Measurements from ENCODE around the gene UBE3C. TPM values are rescaled to one million over a fixed set of nuclear protein-coding genes. Genes with fewer than 3 reads are reported as not detected.
A peak's percentile ranks its signal among the peaks of the same experiment; 100 is the strongest.
"Not testable (repeated sequence)": the region's sequence is repeated elsewhere in the genome, so short reads cannot be mapped to it uniquely, and the experiment has no call there.

UBE3C gene
- total RNA-seq, 1 donor from 2014 or later, result 95.4 TPM

- Mint-ChIP-seq H3K27me3 (no peaks in the 10 kb centered on the region), H3K4me3 (no peak overlapping the region), H3K9me3 (no peaks in the 10 kb centered on the region), H3K27ac (no peak overlapping the region), H3K4me1 (peaks cover 7% of the 10 kb centered on the region), H3K36me3 (ENCODE audit: low read depth) (peaks cover 36% of the 10 kb centered on the region)
- intact Hi-C loops (cut with micrococcal nuclease), result loop anchor here (5.0 kb wide), 1 partner anchor 37 kb away; no protein-coding TSS in a partner anchor
- no peak for DNase-seq
Measured at GRCh38 chr7:157269341-157270059, 130.8 kb downstream of the UBE3C start.

DNA sequence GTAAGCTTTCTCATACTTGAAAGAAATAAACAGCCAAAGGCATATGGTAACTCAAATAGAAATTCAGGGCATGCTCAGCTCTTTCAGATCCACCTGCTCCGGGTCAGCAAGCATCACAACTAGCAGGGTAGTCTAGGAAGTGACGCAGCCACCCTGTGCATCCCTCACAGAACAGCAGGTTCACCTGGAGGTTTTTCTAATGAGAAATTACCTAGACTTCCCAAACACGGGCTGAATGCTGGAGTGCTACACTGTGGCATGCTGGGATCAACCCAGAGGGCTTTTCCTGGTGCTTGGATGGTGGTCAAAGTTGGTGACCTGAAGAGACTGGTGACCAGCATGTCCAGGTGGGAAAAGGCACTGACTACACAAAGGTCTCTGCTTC is 131.3 kb downstream of the UBE3C start:
- Mint-ChIP-seq H3K36me3 (ENCODE audit: low read depth) (peaks cover 34% of the 10 kb centered on the region), H3K4me3 (no peak overlapping the region), H3K4me1 (peaks cover 7% of the 10 kb centered on the region), H3K27me3 (no peaks in the 10 kb centered on the region), H3K27ac (no peak overlapping the region), H3K9me3 (no peaks in the 10 kb centered on the region)
- DNase-seq, result no peak
- intact Hi-C loops (cut with micrococcal nuclease), result no loop called here

DNA sequence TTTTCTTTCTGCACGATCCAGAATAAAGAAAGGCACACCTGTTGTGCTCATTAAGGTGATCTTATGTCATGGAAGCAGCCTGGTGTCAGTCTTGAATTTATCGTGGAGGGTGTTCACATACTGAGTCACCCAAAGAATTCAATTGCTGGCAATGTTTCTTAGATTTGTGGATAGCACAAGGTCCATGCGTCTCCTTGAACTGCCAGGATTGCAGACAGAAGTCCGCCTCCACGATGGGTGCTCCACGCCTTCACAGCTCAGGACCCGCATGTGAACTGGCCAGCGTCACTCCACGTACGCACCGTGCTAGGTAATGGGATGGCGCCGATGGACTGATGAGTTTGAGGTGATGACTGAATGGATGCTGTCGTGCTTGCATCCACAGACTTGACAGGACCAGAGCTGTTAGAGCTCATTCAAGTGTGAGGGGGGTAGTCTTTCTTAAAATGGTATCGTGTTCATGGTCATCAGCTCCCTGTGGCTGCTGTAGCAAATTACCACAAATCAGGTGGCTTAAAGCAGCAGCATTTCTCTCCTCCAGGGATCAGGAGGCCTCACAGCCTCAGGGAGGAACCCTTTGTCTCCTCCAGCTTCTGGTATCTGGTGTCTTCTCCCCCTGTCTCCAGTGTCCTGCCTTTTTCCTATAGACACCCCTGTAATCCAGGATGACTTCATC is 132.7 kb downstream of the UBE3C start:
- H3K4me3 Mint-ChIP-seq, result no peak overlapping the region
- peaks cover 26% of the 10 kb centered on the region for H3K36me3 Mint-ChIP-seq (ENCODE audit: low read depth)
- peak overlapping the region; percentile 0 for H3K27ac Mint-ChIP-seq
- intact Hi-C loops (cut with micrococcal nuclease), result no loop called here
- peaks cover 10% of the 10 kb centered on the region for H3K4me1 Mint-ChIP-seq
- no peaks in the 10 kb centered on the region for H3K27me3 Mint-ChIP-seq
- DNase-seq, result no peak
- H3K9me3 Mint-ChIP-seq, result no peaks in the 10 kb centered on the region

GRCh38 chr7:157271991-157272324 is 133.2 kb downstream of the UBE3C start:
- Mint-ChIP-seq H3K4me1 (peaks cover 14% of the 10 kb centered on the region), H3K9me3 (no peaks in the 10 kb centered on the region), H3K4me3 (no peak overlapping the region), H3K27ac (peak overlapping the region; percentile 0), H3K27me3 (no peaks in the 10 kb centered on the region), H3K36me3 (ENCODE audit: low read depth) (peaks cover 26% of the 10 kb centered on the region)
- intact Hi-C loops (cut with micrococcal nuclease), result no loop called here
- DNase-seq, result no peak

DNA sequence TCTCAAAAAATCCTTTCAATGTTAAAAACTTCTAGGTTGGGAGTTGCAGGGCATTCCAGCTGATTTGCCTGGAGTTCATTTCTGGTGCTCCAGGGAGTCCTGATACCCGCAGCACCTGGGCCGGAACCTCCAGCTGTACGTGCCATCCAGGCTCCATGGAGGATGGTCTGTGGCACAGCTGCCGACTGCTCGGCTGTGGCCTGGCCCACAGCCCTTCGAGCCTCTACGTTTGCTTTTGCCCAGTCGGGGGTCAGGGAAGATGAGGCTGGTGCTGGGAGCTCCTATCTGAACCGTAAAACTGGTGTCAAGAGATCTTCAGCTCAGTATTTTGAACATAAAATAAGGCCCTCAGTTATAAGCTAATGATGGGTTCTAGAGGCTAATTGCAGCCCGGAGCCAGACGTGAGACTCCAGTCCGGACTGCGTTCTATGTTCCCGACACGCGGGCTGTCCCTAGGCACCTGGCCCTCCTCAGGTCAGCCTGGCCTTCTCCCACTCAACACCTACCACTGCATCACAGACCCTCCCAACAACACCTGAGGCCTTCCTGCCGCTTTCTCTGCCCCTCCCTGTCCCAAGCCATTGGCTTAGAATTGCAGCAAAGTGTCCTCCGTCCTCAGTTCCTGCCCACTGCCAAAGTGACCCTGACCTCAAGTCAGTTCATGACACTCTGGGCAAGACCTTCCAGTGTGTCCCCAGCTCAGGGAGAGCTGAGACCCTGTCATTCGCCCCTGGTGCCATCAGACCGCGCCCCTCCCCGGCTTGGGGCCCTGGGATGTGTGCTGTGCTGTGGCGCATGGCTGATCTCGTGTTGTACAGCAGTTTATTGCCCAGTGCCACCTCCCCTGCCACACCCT is 133.9 kb downstream of the UBE3C start:
- peaks cover 17% of the 10 kb centered on the region for H3K4me1 Mint-ChIP-seq
- peaks cover 26% of the 10 kb centered on the region for H3K36me3 Mint-ChIP-seq (ENCODE audit: low read depth)
- intact Hi-C loops (cut with micrococcal nuclease), result no loop called here
- no peaks in the 10 kb centered on the region for H3K9me3 Mint-ChIP-seq
- no peak overlapping the region for H3K4me3 Mint-ChIP-seq
- DNase-seq, result no peak
- no peaks in the 10 kb centered on the region for H3K27me3 Mint-ChIP-seq
- no peak overlapping the region for H3K27ac Mint-ChIP-seq

- Mint-ChIP-seq H3K36me3 (ENCODE audit: low read depth) (peaks cover 19% of the 10 kb centered on the region), H3K9me3 (no peaks in the 10 kb centered on the region), H3K4me3 (no peak overlapping the region), H3K27me3 (peaks cover 2% of the 10 kb centered on the region), H3K4me1 (peaks cover 20% of the 10 kb centered on the region), H3K27ac (no peak overlapping the region)
- peak; percentile 87 for DNase-seq
- intact Hi-C loops (cut with micrococcal nuclease), result no loop called here
Measured at GRCh38 chr7:157273208-157274093, 134.7 kb downstream of the UBE3C start.

DNA sequence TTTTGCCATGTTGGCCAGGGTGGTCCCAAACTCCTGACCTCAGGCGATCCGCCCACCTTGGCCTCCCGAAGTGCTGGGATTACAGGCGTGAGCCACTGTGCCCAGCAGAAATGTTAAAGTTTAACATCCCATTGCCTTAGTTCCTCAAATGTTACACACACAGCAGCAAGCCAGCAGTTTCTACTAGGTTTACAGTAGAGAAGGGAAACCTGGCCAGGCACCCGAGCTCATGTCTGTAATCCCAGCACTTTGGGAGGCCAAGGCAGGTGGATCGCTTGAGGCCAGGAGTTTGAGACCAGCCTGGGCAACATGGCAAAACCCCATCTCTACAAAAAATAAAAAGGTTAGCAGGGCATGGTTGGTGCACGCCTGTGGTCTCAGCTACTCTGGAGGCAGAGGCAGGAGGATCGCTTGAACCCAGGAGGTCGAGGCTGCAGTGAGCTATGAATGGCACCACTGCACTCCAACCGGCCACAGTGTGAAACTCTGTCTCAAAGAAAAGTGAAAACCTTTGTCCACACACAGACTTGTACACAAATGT is 135.4 kb downstream of the UBE3C start:
- intact Hi-C loops (cut with micrococcal nuclease); H3K4me3 Mint-ChIP-seq; H3K27ac Mint-ChIP-seq; H3K9me3 Mint-ChIP-seq; DNase-seq; H3K27me3 Mint-ChIP-seq: not testable (repeated sequence)
- Mint-ChIP-seq H3K4me1 (peaks cover 20% of the 10 kb centered on the region), H3K36me3 (ENCODE audit: low read depth) (peaks cover 15% of the 10 kb centered on the region)

DNA sequence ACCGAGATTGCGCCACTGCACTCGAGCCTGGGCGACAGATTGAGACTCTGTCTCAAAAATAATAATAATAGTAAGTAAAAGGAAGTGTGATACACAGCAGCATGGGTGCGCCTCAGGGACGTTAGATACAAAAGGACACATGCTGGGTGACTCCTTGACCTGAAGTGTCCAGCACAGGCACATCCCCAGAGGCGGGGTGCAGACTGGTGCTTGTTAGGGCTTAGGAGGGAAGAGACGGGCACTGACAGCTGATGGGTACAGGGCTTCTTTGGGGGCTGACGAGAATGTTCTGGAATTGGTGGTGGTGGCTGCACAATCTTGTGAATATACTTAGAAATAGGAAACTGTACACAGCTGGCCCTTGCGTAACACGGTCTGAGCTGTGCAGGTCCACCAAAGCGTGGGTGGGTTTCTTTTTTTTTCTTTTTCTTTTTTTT is 136.3 kb downstream of the UBE3C start:
- H3K4me1 Mint-ChIP-seq, result peaks cover 20% of the 10 kb centered on the region
- H3K27me3 Mint-ChIP-seq, result peaks cover 2% of the 10 kb centered on the region
- no peak overlapping the region for H3K27ac Mint-ChIP-seq
- H3K4me3 Mint-ChIP-seq, result no peak overlapping the region
- no peak for DNase-seq
- H3K36me3 Mint-ChIP-seq (ENCODE audit: low read depth), result peaks cover 8% of the 10 kb centered on the region
- intact Hi-C loops (cut with micrococcal nuclease), result no loop called here
- H3K9me3 Mint-ChIP-seq, result no peaks in the 10 kb centered on the region

DNA sequence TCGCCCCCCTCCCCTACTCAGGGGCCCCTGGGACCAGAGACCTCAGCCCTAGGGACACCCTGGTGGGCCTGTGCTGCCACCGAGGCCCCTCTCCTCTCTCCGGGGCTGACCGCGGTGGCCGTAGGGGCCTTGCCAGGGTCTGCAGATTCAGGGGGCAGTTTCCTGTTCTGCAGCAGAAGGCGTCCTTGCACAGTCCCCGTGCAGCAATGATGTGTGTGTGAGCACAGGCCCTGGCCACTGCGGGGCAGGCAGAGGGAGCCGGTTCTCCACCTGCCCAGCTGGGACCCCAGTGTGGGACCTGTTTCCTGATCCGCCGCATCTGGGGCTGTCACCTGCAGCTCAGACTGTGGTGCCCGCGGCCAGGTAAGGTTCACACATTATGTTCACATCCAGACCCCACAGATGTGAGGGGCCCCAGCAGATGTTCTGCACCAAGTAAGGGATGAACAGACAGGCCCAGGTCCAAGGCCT is 137.4 kb downstream of the UBE3C start:
- Mint-ChIP-seq H3K27ac (peak overlapping the region; percentile 67), H3K36me3 (ENCODE audit: low read depth) (peaks cover 3% of the 10 kb centered on the region), H3K4me1 (peaks cover 20% of the 10 kb centered on the region), H3K9me3 (no peaks in the 10 kb centered on the region), H3K4me3 (no peak overlapping the region), H3K27me3 (peaks cover 2% of the 10 kb centered on the region)
- DNase-seq, result no peak
- intact Hi-C loops (cut with micrococcal nuclease), result no loop called here

GRCh38 chr7:157276731-157277562 is 138.2 kb downstream of the UBE3C start:
- H3K4me3 Mint-ChIP-seq, result no peak overlapping the region
- H3K27ac Mint-ChIP-seq, result peak overlapping the region; percentile 67
- peaks cover 18% of the 10 kb centered on the region for H3K4me1 Mint-ChIP-seq
- peak; percentile 65 for DNase-seq
- intact Hi-C loops (cut with micrococcal nuclease), result no loop called here
- no peaks in the 10 kb centered on the region for H3K9me3 Mint-ChIP-seq
- peaks cover 2% of the 10 kb centered on the region for H3K27me3 Mint-ChIP-seq
- H3K36me3 Mint-ChIP-seq (ENCODE audit: low read depth), result peaks cover under 1% of the 10 kb centered on the region

DNA sequence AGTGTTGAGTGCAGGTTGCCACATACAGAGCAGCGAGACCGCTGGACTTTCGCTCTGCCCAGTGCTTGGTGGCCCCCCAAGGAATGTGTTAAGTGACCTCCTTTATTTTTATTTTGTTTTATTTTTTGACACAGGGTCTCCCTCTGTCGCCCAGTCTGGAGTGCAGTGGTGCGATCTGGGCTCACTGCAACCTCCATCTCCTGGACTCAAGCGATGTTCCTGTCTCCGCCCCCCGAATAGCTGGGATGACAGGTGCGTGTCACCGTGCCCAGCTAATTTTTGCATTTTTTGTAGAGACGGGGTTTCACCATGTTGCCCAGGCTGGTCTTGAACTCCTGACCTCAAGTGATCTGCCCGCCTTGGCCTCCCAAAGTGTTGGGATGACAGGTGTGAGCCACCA is 138.8 kb downstream of the UBE3C start:
- H3K27ac Mint-ChIP-seq; H3K27me3 Mint-ChIP-seq; H3K9me3 Mint-ChIP-seq; intact Hi-C loops (cut with micrococcal nuclease); DNase-seq; H3K4me3 Mint-ChIP-seq; H3K36me3 Mint-ChIP-seq (ENCODE audit: low read depth): not testable (repeated sequence)
- peaks cover 17% of the 10 kb centered on the region for H3K4me1 Mint-ChIP-seq

GRCh38 chr7:157278167-157278790 is 139.6 kb downstream of the UBE3C start:
- Mint-ChIP-seq H3K36me3 (ENCODE audit: low read depth) (no peaks in the 10 kb centered on the region), H3K27ac (peak overlapping the region; percentile 62), H3K4me1 (peaks cover 15% of the 10 kb centered on the region), H3K4me3 (peak overlapping the region; percentile 39), H3K9me3 (no peaks in the 10 kb centered on the region), H3K27me3 (peaks cover 2% of the 10 kb centered on the region)
- no peak for DNase-seq
- intact Hi-C loops (cut with micrococcal nuclease), result no loop called here

Measured in activated CD4-positive, alpha-beta T cell treated with anti-CD3 and anti-CD28 coated beads, Interleukin-2, amount 10 ng/mL, durations not matched to agents 24 days and 14 days (primary cell).